Stomach (tissue), 4 donors: ENCODE data around the gene COPS9.

ENCODE experiments used
- POLR2A ChIP-seq, 4 donors: fragments of 450-650 bp; IDR thresholded peaks; one replicate each; pipeline ENCODE4 v1.6.1; 2016; ENCODE audit warnings: antibody characterized with exemption in 4 of 4, control low read depth in 2 of 4, mild to moderate bottlenecking in 1 of 4, moderate library complexity in 1 of 4
- TF ChIP-seq, protein P1 (sequence below), 7 experiments: fragments of 450-650 bp in 4 of 7; fragments of 200-600 bp in 3 of 7; sonication (generic) in 3 of 7; IDR thresholded peaks; one replicate each; pipeline ENCODE4 v1.5.1; 2016 to 2019; ENCODE audit warnings: antibody characterized with exemption in 7 of 7, control low read depth in 2 of 7, mild to moderate bottlenecking in 1 of 7

DNA sequence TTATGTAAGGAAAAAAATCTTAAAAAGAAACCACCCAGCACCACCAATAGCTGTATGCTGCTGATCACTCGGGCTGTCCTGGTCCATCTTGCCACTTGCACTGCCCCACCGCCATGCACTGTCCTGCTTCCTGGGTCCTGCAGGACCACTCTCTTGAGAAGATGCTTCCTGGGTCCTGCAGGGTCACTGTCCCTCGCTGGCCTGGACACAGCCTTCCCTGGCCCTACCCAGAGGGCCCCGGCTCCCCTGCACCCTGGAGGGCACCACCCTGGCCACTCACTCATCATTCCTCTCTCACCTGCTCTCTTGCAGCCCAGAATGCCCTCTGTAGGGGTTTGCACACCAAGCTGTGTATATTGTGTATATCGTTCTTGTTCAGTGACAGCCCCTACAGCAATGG lies 6.8 kb upstream of the COPS9 start:
- TF ChIP-seq, protein P1, sequence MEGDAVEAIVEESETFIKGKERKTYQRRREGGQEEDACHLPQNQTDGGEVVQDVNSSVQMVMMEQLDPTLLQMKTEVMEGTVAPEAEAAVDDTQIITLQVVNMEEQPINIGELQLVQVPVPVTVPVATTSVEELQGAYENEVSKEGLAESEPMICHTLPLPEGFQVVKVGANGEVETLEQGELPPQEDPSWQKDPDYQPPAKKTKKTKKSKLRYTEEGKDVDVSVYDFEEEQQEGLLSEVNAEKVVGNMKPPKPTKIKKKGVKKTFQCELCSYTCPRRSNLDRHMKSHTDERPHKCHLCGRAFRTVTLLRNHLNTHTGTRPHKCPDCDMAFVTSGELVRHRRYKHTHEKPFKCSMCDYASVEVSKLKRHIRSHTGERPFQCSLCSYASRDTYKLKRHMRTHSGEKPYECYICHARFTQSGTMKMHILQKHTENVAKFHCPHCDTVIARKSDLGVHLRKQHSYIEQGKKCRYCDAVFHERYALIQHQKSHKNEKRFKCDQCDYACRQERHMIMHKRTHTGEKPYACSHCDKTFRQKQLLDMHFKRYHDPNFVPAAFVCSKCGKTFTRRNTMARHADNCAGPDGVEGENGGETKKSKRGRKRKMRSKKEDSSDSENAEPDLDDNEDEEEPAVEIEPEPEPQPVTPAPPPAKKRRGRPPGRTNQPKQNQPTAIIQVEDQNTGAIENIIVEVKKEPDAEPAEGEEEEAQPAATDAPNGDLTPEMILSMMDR (IDR thresholded peaks at IDR 0.05): no peak
- no peak for TF ChIP-seq POLR2A (IDR thresholded peaks at IDR 0.05)
